ENCODE measurements around the gene CYBB.

Gene CYBB

DNA sequence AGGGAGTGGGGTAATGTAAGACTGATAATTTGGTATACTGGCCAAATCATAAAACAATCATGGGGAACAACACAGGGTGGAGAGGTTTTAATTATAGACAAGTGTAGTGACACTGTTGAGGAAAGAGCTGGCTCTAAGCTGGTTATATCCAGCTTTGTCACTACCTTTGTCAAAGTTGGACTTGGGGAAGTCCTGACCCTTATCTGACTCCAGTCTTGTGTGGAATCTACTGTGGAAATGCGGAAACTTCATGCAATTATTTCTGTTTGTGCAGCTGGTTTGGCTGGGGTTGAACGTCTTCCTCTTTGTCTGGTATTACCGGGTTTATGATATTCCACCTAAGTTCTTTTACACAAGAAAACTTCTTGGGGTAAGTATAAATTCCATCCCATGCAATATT is 2.0 kb downstream of the CYBB start:
- Histone ChIP-seq H3K9me3 (ENCODE audit: control insufficient read depth in 5 of 5, low read length in 5 of 5) (no peaks in the 10 kb centered on the region), H3K27me3 (ENCODE audit: control insufficient read depth in 5 of 5, insufficient read depth in 4 of 5, low read length in 5 of 5) (peaks cover 0 to 11% (median 0%) of the 10 kb centered on the region in 5 donors), H3K36me3 (ENCODE audit: control insufficient read depth in 5 of 5, insufficient read depth in 5 of 5, low read length in 5 of 5) (no peaks in the 10 kb centered on the region), H3K9ac (ENCODE audit: low read length in 5 of 5) (no peak overlapping the region), H3K4me1 (ENCODE audit: control insufficient read depth in 5 of 5, insufficient read depth in 5 of 5, low read length in 5 of 5) (peaks cover 0 to 8% (median 0%) of the 10 kb centered on the region in 5 donors), H3K27ac (ENCODE audit: low read depth, low read length) (no peak overlapping the region), H3K4me3 (ENCODE audit: low read depth in 1 of 5, low read length in 5 of 5) (peak overlapping the region in 4 of 5 donors; percentile 0 to 18 (median 8))

- H3K27me3 ChIP-seq (ENCODE audit: control insufficient read depth in 5 of 5, insufficient read depth in 4 of 5, low read length in 5 of 5): peaks cover 0 to 11% (median 0%) of the 10 kb centered on the region in 5 donors
- H3K36me3 ChIP-seq (ENCODE audit: control insufficient read depth in 5 of 5, insufficient read depth in 5 of 5, low read length in 5 of 5): no peaks in the 10 kb centered on the region
- H3K4me3 ChIP-seq (ENCODE audit: low read depth in 1 of 5, low read length in 5 of 5): peak overlapping the region in 2 of 5 donors; percentile 12 to 18
- H3K27ac ChIP-seq (ENCODE audit: low read depth, low read length): no peak overlapping the region
- H3K9me3 ChIP-seq (ENCODE audit: control insufficient read depth in 5 of 5, low read length in 5 of 5): no peaks in the 10 kb centered on the region
- H3K9ac ChIP-seq (ENCODE audit: low read length in 5 of 5): no peak overlapping the region
- peaks cover 0 to 8% (median 0%) of the 10 kb centered on the region in 5 donors for H3K4me1 ChIP-seq (ENCODE audit: control insufficient read depth in 5 of 5, insufficient read depth in 5 of 5, low read length in 5 of 5)
Measured at GRCh38 chrX:37782359-37782758, 2.5 kb downstream of the CYBB start.

GRCh38 chrX:37783305-37783704 is 3.4 kb downstream of the CYBB start:
- Histone ChIP-seq H3K9me3 (ENCODE audit: control insufficient read depth in 5 of 5, low read length in 5 of 5) (no peaks in the 10 kb centered on the region), H3K9ac (ENCODE audit: low read length in 5 of 5) (no peak overlapping the region), H3K4me3 (ENCODE audit: low read depth in 1 of 5, low read length in 5 of 5) (no peak overlapping the region), H3K27me3 (ENCODE audit: control insufficient read depth in 5 of 5, insufficient read depth in 4 of 5, low read length in 5 of 5) (peaks cover 0 to 11% (median 0%) of the 10 kb centered on the region in 5 donors), H3K36me3 (ENCODE audit: control insufficient read depth in 5 of 5, insufficient read depth in 5 of 5, low read length in 5 of 5) (no peaks in the 10 kb centered on the region), H3K4me1 (ENCODE audit: control insufficient read depth in 5 of 5, insufficient read depth in 5 of 5, low read length in 5 of 5) (peaks cover 0 to 8% (median 6%) of the 10 kb centered on the region in 5 donors), H3K27ac (ENCODE audit: low read depth, low read length) (no peak overlapping the region)

DNA sequence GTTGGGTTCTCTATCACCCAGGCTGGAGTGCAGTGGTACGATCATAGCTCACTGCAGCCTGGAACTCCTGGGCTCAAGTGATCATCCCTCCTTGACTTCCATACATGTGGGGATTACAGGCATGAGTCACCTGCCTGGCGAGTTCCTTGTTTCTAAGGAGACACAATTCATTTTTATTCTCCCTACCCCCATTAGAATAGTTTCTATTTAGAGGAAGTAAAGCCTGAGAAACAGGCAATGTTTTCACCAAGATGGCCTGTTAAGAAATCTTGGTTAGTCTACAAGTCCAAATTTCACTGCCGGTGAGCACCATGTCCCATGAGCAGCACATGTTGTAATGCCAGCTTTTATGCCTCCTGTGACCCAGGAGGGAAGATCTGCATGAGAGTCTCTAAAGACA is 5.7 kb downstream of the CYBB start:
- Histone ChIP-seq H3K27me3 (ENCODE audit: control insufficient read depth in 5 of 5, insufficient read depth in 4 of 5, low read length in 5 of 5) (peaks cover 0 to 13% (median 0%) of the 10 kb centered on the region in 5 donors), H3K9ac (ENCODE audit: low read length in 5 of 5) (no peak overlapping the region), H3K4me3 (ENCODE audit: low read depth in 1 of 5, low read length in 5 of 5) (no peak overlapping the region), H3K36me3 (ENCODE audit: control insufficient read depth in 5 of 5, insufficient read depth in 5 of 5, low read length in 5 of 5) (no peaks in the 10 kb centered on the region), H3K27ac (ENCODE audit: low read depth, low read length) (no peak overlapping the region), H3K4me1 (ENCODE audit: control insufficient read depth in 5 of 5, insufficient read depth in 5 of 5, low read length in 5 of 5) (peaks cover 0 to 8% (median 6%) of the 10 kb centered on the region in 5 donors), H3K9me3 (ENCODE audit: control insufficient read depth in 5 of 5, low read length in 5 of 5) (no peaks in the 10 kb centered on the region)

DNA sequence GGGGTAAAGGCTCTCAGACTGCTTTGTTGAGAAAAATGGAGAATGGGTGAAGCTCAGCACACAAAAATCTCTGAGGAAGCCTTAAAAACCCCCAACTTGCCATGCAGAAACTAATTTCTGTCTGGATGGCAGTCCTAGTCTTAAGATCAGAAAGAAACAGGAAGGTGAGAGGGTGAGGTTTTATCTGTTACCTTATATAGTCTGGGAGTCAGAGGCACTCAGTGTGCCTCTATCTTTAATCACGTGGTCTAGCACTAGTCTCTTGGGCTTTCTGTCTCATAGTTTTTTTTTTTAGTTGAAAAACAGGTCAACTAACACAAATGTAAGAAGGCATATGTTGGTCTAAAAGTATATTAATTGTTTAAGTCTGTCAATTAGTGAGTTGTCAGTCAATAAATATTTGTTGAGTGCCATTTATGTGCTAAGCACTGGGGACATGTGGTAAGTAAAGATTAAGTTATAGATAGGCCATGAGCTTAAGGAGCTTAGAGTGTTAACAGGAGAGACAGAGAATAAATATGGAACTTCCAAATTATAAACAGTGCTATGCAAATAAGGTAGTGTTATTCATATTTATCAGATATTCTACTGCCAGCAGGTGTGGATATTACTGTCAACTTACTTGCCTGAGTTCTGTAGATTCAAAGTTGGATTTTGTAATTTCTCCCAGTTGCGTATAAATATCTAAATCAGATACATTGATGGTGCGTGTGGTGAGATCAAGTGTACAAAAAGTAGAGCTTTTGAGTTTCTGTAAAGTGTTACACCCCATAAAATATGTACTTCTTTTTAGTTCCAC is 7.0 kb downstream of the CYBB start:
- no peak overlapping the region for H3K4me3 ChIP-seq (ENCODE audit: low read depth in 1 of 5, low read length in 5 of 5)

DNA sequence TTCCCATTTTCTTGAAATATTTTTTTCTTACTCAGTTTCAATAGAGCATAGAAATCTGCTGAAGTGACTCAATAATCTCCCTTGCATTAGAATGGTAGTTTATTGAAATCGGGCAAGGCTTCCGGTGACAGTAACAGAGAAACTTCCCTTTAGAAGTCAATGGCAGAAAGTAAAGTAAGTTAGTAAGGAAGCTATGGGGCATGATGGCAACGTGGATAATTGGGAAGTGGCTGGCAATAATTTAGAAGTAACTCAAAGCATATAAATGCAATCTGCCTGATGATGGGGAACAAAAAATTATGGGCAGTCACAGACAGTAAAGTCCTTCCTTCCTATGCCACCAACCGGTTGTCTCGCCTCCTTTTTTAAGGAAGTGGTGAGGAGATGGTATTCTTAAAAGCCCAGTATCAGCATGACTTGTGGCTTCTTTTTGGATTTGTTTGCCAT is 7.6 kb downstream of the CYBB start:
- Histone ChIP-seq H3K27me3 (ENCODE audit: control insufficient read depth in 5 of 5, insufficient read depth in 4 of 5, low read length in 5 of 5) (peaks cover 0 to 2% (median 0%) of the 10 kb centered on the region in 5 donors), H3K4me1 (ENCODE audit: control insufficient read depth in 5 of 5, insufficient read depth in 5 of 5, low read length in 5 of 5) (peaks cover 0 to 8% (median 6%) of the 10 kb centered on the region in 5 donors), H3K36me3 (ENCODE audit: control insufficient read depth in 5 of 5, insufficient read depth in 5 of 5, low read length in 5 of 5) (no peaks in the 10 kb centered on the region), H3K9ac (ENCODE audit: low read length in 5 of 5) (no peak overlapping the region), H3K27ac (ENCODE audit: low read depth, low read length) (no peak overlapping the region), H3K9me3 (ENCODE audit: control insufficient read depth in 5 of 5, low read length in 5 of 5) (no peaks in the 10 kb centered on the region), H3K4me3 (ENCODE audit: low read depth in 1 of 5, low read length in 5 of 5) (no peak overlapping the region)

More for the DNA sequence above, 7.0 kb downstream of the CYBB start:
- H3K27me3 ChIP-seq (ENCODE audit: control insufficient read depth in 5 of 5, insufficient read depth in 4 of 5, low read length in 5 of 5): peaks cover 0 to 7% (median 0%) of the 10 kb centered on the region in 5 donors
- H3K36me3 ChIP-seq (ENCODE audit: control insufficient read depth in 5 of 5, insufficient read depth in 5 of 5, low read length in 5 of 5): no peaks in the 10 kb centered on the region
- peaks cover 0 to 8% (median 6%) of the 10 kb centered on the region in 5 donors for H3K4me1 ChIP-seq (ENCODE audit: control insufficient read depth in 5 of 5, insufficient read depth in 5 of 5, low read length in 5 of 5)
- H3K9me3 ChIP-seq (ENCODE audit: control insufficient read depth in 5 of 5, low read length in 5 of 5): no peaks in the 10 kb centered on the region
- H3K9ac ChIP-seq (ENCODE audit: low read length in 5 of 5): no peak overlapping the region
- no peak overlapping the region for H3K27ac ChIP-seq (ENCODE audit: low read depth, low read length)

- Histone ChIP-seq H3K27ac (ENCODE audit: low read depth, low read length) (no peak overlapping the region), H3K9me3 (ENCODE audit: control insufficient read depth in 5 of 5, low read length in 5 of 5) (no peaks in the 10 kb centered on the region), H3K36me3 (ENCODE audit: control insufficient read depth in 5 of 5, insufficient read depth in 5 of 5, low read length in 5 of 5) (no peaks in the 10 kb centered on the region), H3K4me3 (ENCODE audit: low read depth in 1 of 5, low read length in 5 of 5) (no peak overlapping the region), H3K9ac (ENCODE audit: low read length in 5 of 5) (no peak overlapping the region), H3K4me1 (ENCODE audit: control insufficient read depth in 5 of 5, insufficient read depth in 5 of 5, low read length in 5 of 5) (peaks cover 0 to 9% (median 0%) of the 10 kb centered on the region in 5 donors), H3K27me3 (ENCODE audit: control insufficient read depth in 5 of 5, insufficient read depth in 4 of 5, low read length in 5 of 5) (peaks cover 0 to 5% (median 0%) of the 10 kb centered on the region in 5 donors)
Measured at GRCh38 chrX:37796310-37796709, 16.5 kb downstream of the CYBB start.

DNA sequence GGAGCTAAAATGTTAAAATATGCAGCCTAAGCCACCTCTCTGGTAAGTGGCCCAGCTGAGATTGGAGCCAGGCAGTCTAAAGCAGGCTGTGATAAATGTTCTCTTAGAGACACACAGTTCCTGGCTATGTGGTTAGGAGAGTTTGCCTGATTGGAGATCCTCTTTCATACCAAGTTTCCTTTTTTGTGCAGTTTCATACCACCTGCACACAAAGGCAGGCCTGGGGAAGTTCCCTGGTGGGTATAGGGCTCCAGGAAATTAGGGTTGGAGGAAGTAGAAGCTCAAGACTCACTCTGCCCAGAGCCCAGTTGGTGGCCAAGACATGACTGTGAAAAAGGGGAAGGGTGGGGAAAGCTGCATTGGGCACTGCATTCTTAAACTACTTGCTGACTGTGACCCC is 16.9 kb downstream of the CYBB start:
- H3K9me3 ChIP-seq (ENCODE audit: control insufficient read depth in 5 of 5, low read length in 5 of 5): no peaks in the 10 kb centered on the region
- no peak overlapping the region for H3K9ac ChIP-seq (ENCODE audit: low read length in 5 of 5)
- H3K27ac ChIP-seq (ENCODE audit: low read depth, low read length): no peak overlapping the region
- H3K4me3 ChIP-seq (ENCODE audit: low read depth in 1 of 5, low read length in 5 of 5): no peak overlapping the region
- H3K4me1 ChIP-seq (ENCODE audit: control insufficient read depth in 5 of 5, insufficient read depth in 5 of 5, low read length in 5 of 5): peaks cover 0 to 12% (median 3%) of the 10 kb centered on the region in 5 donors
- H3K36me3 ChIP-seq (ENCODE audit: control insufficient read depth in 5 of 5, insufficient read depth in 5 of 5, low read length in 5 of 5): no peaks in the 10 kb centered on the region
- peaks cover 0 to 5% (median 0%) of the 10 kb centered on the region in 5 donors for H3K27me3 ChIP-seq (ENCODE audit: control insufficient read depth in 5 of 5, insufficient read depth in 4 of 5, low read length in 5 of 5)

DNA sequence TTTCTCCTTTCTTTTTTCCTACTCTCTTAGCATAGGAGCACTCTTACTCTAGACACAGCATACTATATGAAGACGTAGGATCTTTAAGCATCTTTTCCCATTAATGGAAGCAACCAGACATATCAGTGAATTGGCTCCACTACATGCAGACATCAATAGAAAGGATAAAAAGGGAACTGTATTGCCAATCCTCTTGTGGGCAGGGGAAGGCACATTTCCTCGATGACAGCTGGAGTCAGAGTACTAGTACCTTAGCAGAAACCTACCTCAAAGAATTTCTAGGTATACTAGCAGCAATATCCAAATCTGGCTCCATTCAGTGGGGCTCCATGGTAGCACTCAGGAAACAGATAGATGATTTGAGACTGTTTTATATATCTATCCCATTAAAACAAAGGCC is 20.1 kb downstream of the CYBB start:
- Histone ChIP-seq H3K9me3 (ENCODE audit: control insufficient read depth in 5 of 5, low read length in 5 of 5) (no peaks in the 10 kb centered on the region), H3K27ac (ENCODE audit: low read depth, low read length) (no peak overlapping the region), H3K4me1 (ENCODE audit: control insufficient read depth in 5 of 5, insufficient read depth in 5 of 5, low read length in 5 of 5) (peaks cover 0 to 12% (median 3%) of the 10 kb centered on the region in 5 donors), H3K27me3 (ENCODE audit: control insufficient read depth in 5 of 5, insufficient read depth in 4 of 5, low read length in 5 of 5) (peaks cover 0 to 5% (median 0%) of the 10 kb centered on the region in 5 donors), H3K4me3 (ENCODE audit: low read depth in 1 of 5, low read length in 5 of 5) (no peak overlapping the region), H3K36me3 (ENCODE audit: control insufficient read depth in 5 of 5, insufficient read depth in 5 of 5, low read length in 5 of 5) (no peaks in the 10 kb centered on the region), H3K9ac (ENCODE audit: low read length in 5 of 5) (no peak overlapping the region)

DNA sequence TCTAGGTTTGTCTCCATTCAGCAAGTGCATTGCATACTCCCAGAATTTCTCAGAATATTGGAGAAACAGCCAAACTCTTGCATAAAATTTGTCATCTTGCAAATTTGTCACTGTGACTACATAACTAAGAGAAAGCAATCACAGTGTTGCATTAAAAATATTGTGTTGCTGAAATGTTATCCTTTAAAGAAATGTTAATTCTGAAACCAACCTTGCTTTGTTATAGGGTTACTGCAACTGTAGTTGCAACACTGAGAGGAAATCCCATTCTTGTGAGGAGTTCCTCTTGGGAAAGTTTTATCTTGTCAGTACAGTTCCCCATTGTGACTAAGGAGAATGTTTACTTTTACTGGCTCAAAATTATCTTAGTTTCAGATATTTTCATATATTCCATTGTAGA is 20.9 kb downstream of the CYBB start:
- H3K9me3 ChIP-seq (ENCODE audit: control insufficient read depth in 5 of 5, low read length in 5 of 5): no peaks in the 10 kb centered on the region
- peaks cover 0 to 3% (median 0%) of the 10 kb centered on the region in 5 donors for H3K27me3 ChIP-seq (ENCODE audit: control insufficient read depth in 5 of 5, insufficient read depth in 4 of 5, low read length in 5 of 5)
- no peak overlapping the region for H3K27ac ChIP-seq (ENCODE audit: low read depth, low read length)
- peaks cover 0 to 12% (median 3%) of the 10 kb centered on the region in 5 donors for H3K4me1 ChIP-seq (ENCODE audit: control insufficient read depth in 5 of 5, insufficient read depth in 5 of 5, low read length in 5 of 5)
- H3K4me3 ChIP-seq (ENCODE audit: low read depth in 1 of 5, low read length in 5 of 5): no peak overlapping the region
- no peaks in the 10 kb centered on the region for H3K36me3 ChIP-seq (ENCODE audit: control insufficient read depth in 5 of 5, insufficient read depth in 5 of 5, low read length in 5 of 5)
- no peak overlapping the region for H3K9ac ChIP-seq (ENCODE audit: low read length in 5 of 5)
